Loucy (cell line): Measurements from ENCODE around the gene EIF5A.

Experiments used
- H2AFZ ChIP-seq: fragments of 200-600 bp; sonication (generic); 2 replicates; pipeline ENCODE4 v1.6.0; 2016; ENCODE audit warnings: antibody characterized with exemption, mild to moderate bottlenecking, low read length, moderate library complexity
- H3F3A ChIP-seq: fragments of 200-600 bp; 2 replicates; pipeline ENCODE4 v1.6.0; 2016; ENCODE audit warnings: antibody characterized with exemption, low read depth, mild to moderate bottlenecking
- H3K27me3 ChIP-seq: fragments of 200-600 bp; sonication (generic); 2 replicates; pipeline ENCODE4 v1.6.1; 2014; ENCODE audit warnings: low read length, mild to moderate bottlenecking; ENCODE audit not compliant: insufficient read depth, poor library complexity, severe bottlenecking
- H3K36me3 ChIP-seq: fragments of 200-600 bp; sonication (generic); 2 replicates; pipeline ENCODE4 v1.6.1; 2016; ENCODE audit warnings: low read length; ENCODE audit not compliant: insufficient read depth
- H3K4me1 ChIP-seq: fragments of 200-600 bp; sonication (generic); 2 replicates; pipeline ENCODE4 v1.5.1; 2014; ENCODE audit warnings: low read length, mild to moderate bottlenecking; ENCODE audit not compliant: insufficient read depth, poor library complexity, severe bottlenecking
- H3K4me2 ChIP-seq: fragments of 200-600 bp; sonication (generic); 2 replicates; pipeline ENCODE4 v1.6.0; 2014; ENCODE audit warnings: antibody characterized with exemption, low read length, low read depth, mild to moderate bottlenecking; ENCODE audit not compliant: poor library complexity, severe bottlenecking
- H3K4me3 ChIP-seq: fragments of 200-600 bp; sonication (generic); 2 replicates; pipeline ENCODE4 v1.5.1; 2014; ENCODE audit warnings: low read length, mild to moderate bottlenecking, mixed read lengths; ENCODE audit not compliant: poor library complexity, severe bottlenecking
- H3K79me2 ChIP-seq: fragments of 200-600 bp; sonication (generic); 2 replicates; pipeline ENCODE4 v1.6.1; 2014; ENCODE audit warnings: low read length; ENCODE audit not compliant: insufficient read depth
- H3K9ac ChIP-seq: fragments of 200-600 bp; sonication (generic); 2 replicates; pipeline ENCODE4 v1.6.0; 2014; ENCODE audit warnings: mild to moderate bottlenecking, low read depth, low read length, moderate library complexity; ENCODE audit not compliant: poor library complexity, severe bottlenecking
- H3K9me2 ChIP-seq: fragments of 200-600 bp; sonication (generic); replicated peaks from 2 replicates; pipeline ENCODE4 v1.6.1; 2016; ENCODE audit warnings: low read depth, low read length, mixed read lengths
- H3K9me3 ChIP-seq: fragments of 200-600 bp; sonication (generic); 2 replicates; pipeline ENCODE4 v1.6.1; 2014; ENCODE audit warnings: mild to moderate bottlenecking, antibody characterized with exemption, low read length, low read depth; ENCODE audit not compliant: insufficient read depth
- H4K20me1 ChIP-seq: fragments of 200-600 bp; sonication (generic); 2 replicates; pipeline ENCODE4 v1.6.0; 2014; ENCODE audit warnings: antibody characterized with exemption, low read length, mild to moderate bottlenecking; ENCODE audit not compliant: insufficient read depth, poor library complexity, severe bottlenecking
- EZH2phosphoT487 ChIP-seq: fragments of 200-600 bp; IDR thresholded peaks from 2 replicates; pipeline ENCODE4 v1.6.1; 2018; ENCODE audit warnings: antibody characterized with exemption, mild to moderate bottlenecking, moderate library complexity, borderline replicate concordance
- TF ChIP-seq, protein P1 (sequence below): fragments of 200-600 bp; sonication (generic); conservative IDR thresholded peaks from 2 replicates; pipeline ENCODE4 v1.5.1; 2014; ENCODE audit warnings: mild to moderate bottlenecking, antibody characterized with exemption, low read length

The EIF5A gene

DNA sequence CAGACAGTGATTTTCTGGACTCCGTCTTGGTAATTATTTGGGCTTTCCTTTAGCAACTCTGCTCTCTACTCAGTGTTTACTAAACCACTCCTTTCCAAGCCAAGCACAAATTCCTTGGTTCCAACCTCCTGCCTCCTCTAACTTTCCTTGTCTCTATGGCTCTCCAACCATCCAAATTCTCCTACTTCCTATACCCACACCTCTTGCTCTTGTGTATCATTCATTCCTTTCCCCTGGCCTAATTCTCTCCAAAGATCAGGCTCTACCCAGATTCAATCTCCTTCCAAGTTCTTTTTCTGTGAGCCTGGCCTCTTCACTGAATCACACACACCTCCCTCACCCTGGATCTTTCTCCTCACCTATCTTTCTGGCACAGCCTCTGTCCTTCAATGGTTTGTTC lies 20.6 kb downstream of the EIF5A start:
- H3K9me2 ChIP-seq, result no peaks in the 10 kb centered on the region
- H3K4me1 ChIP-seq, result peaks cover 24% of the 10 kb centered on the region
- peak overlapping the region; percentile 82 for H3K4me2 ChIP-seq
- H3F3A ChIP-seq, result no peaks in the 10 kb centered on the region
- H3K9me3 ChIP-seq, result no peaks in the 10 kb centered on the region
- TF ChIP-seq, protein P1, sequence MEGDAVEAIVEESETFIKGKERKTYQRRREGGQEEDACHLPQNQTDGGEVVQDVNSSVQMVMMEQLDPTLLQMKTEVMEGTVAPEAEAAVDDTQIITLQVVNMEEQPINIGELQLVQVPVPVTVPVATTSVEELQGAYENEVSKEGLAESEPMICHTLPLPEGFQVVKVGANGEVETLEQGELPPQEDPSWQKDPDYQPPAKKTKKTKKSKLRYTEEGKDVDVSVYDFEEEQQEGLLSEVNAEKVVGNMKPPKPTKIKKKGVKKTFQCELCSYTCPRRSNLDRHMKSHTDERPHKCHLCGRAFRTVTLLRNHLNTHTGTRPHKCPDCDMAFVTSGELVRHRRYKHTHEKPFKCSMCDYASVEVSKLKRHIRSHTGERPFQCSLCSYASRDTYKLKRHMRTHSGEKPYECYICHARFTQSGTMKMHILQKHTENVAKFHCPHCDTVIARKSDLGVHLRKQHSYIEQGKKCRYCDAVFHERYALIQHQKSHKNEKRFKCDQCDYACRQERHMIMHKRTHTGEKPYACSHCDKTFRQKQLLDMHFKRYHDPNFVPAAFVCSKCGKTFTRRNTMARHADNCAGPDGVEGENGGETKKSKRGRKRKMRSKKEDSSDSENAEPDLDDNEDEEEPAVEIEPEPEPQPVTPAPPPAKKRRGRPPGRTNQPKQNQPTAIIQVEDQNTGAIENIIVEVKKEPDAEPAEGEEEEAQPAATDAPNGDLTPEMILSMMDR, result no peak
- TF ChIP-seq EZH2phosphoT487, result no peak
- H3K9ac ChIP-seq, result peak overlapping the region; percentile 76
- H2AFZ ChIP-seq, result no peak overlapping the region
- peaks cover 21% of the 10 kb centered on the region for H3K79me2 ChIP-seq
- H3K36me3 ChIP-seq, result peaks cover 9% of the 10 kb centered on the region; the same call in 1 of the 2 replicates
- H3K27me3 ChIP-seq, result no peaks in the 10 kb centered on the region
- H4K20me1 ChIP-seq, result peaks cover 5% of the 10 kb centered on the region
- peak overlapping the region; percentile 84 for H3K4me3 ChIP-seq

DNA sequence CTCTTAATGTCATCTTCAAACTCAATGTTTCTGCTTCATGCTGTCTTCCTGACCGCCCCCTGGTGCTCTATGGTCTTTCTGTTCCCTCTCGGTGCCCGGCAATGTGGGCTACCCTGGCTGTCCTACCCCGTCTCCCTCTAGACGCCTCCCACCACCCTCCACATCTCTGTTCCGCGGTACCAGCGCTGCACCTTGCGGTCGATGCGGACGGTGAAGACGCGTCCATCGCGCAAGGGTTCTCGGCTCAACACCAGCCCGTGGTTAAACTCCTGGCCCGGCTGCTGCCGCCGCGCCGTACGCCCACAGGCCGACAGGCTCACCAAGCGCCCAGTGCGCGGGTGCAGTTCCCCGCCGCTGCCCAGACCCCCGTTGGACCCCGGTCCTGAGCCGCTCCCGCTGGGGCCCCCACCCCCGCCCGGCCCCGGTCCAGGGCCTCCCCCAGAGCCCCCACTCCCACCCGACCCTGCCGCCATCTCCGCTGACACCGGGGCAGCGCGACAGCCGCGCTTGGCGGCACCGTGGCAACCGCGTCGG lies 21.5 kb downstream of the EIF5A start, which contains the start of gene NEURL4:
Gene NEURL4, minus strand, starts transcription at position 496 of the 534 bp plus-strand sequence. Its CDS starts 23 bp downstream, at position 473.
- Histone ChIP-seq H3K4me2 (peak within 1 kb of the TSS; percentile 82), H4K20me1 (peaks cover 5% of the 10 kb centered on the region), H3K36me3 (no peaks in the 10 kb centered on the region; the same call in 1 of the 2 replicates), H3K9ac (peak within 1 kb of the TSS; percentile 76), H3F3A (no peaks in the 10 kb centered on the region), H3K79me2 (peaks cover 21% of the 10 kb centered on the region), H3K27me3 (no peaks in the 10 kb centered on the region), H3K9me3 (no peaks in the 10 kb centered on the region), H3K4me3 (peak within 1 kb of the TSS; percentile 84), H3K9me2 (no peaks in the 10 kb centered on the region), H3K4me1 (peaks cover 24% of the 10 kb centered on the region), H2AFZ (peak within 1 kb of the TSS; percentile 78)
- TF ChIP-seq, protein P1, result 0 out of 2 replicates have a peak, but pooled peaks have one; percentile 16
- TF ChIP-seq EZH2phosphoT487, result no peak

DNA sequence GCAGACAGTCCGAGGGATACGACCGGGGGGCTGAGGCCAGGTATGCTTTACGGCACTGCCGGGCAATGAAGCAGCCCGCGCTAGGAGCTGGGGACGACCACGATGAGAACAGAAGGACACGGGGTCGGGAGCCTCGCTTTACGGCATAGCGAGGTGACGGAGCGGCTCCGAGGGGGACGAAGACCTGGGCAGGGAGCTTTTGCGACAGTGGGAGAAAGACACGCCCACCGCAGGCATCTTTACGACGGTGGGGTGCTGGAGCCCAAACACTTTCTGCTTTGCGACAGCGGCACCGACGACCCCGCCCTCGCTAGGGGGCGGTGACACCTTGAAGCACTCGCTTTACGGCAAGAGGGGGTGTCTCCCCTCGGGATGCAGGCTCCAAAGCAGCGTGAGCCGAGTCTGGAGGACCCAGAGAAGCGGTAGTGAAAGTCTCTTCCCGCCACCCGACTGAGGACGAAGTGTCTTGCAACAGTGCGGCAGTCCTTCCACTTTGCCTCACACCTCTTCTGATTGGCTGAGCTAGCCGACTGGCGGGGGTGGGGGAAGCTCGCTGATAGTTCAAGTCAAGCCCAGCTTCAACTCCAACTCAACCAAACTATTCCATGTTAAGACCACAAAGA lies 22.1 kb downstream of the EIF5A start:
- Histone ChIP-seq H3K4me2 (peak overlapping the region; percentile 77), H4K20me1 (peaks cover 5% of the 10 kb centered on the region), H3K4me3 (peak overlapping the region; percentile 84), H3K4me1 (peaks cover 25% of the 10 kb centered on the region), H3K9me2 (no peaks in the 10 kb centered on the region), H3K9me3 (no peaks in the 10 kb centered on the region), H2AFZ (peak overlapping the region; percentile 78), H3K36me3 (no peaks in the 10 kb centered on the region), H3K27me3 (no peaks in the 10 kb centered on the region), H3K9ac (peak overlapping the region; percentile 76), H3K79me2 (peaks cover 21% of the 10 kb centered on the region), H3F3A (no peaks in the 10 kb centered on the region)
- TF ChIP-seq EZH2phosphoT487, result no peak
- TF ChIP-seq, protein P1, result no peak
